Epithelial cell of esophagus (primary cell): ENCODE results near the gene C22orf42.

Experiments
- DNase-seq: peaks from one replicate; pipeline ENCODE4 v3.0.0; 2010; ENCODE audit warnings: low read depth
- H3K4me3 ChIP-seq: 2 replicates; pipeline ENCODE4 v1.5.1; 2011; ENCODE audit warnings: mild to moderate bottlenecking, low read length, control low read depth
- CTCF ChIP-seq: IDR thresholded peaks from 2 replicates; pipeline ENCODE4 v1.5.1; 2011; ENCODE audit warnings: low read depth, mild to moderate bottlenecking, low read length, control low read depth, inconsistent platforms; ENCODE audit not compliant: insufficient read depth; ENCODE audit errors: missing control alignments

The C22orf42 gene

GRCh38 chr22:32130464-32130863 is 28.6 kb downstream of the C22orf42 start:
- DNase-seq: no peak
- TF ChIP-seq CTCF: no peak
- H3K4me3 ChIP-seq: no peak overlapping the region

- no peak overlapping the region for H3K4me3 ChIP-seq
- no peak for DNase-seq
- no peak for TF ChIP-seq CTCF
Observed at GRCh38 chr22:32127904-32128303, 31.2 kb downstream of the C22orf42 start.

- peak; percentile 20 for TF ChIP-seq CTCF
- no peak overlapping the region for H3K4me3 ChIP-seq
- DNase-seq: no peak
Observed at GRCh38 chr22:32123657-32124056, 35.4 kb downstream of the C22orf42 start.

- no peak for TF ChIP-seq CTCF
- DNase-seq: no peak
Observed at GRCh38 chr22:32122899-32123298, 36.2 kb downstream of the C22orf42 start.

GRCh38 chr22:32120603-32121002 is 38.5 kb downstream of the C22orf42 start:
- no peak for TF ChIP-seq CTCF
- H3K4me3 ChIP-seq: no peak overlapping the region
- no peak for DNase-seq

More at GRCh38 chr22:32122899-32123298, 36.2 kb downstream of the C22orf42 start:
- H3K4me3 ChIP-seq: no peak overlapping the region

GRCh38 chr22:32119568-32120235 is 39.4 kb downstream of the C22orf42 start:
- no peak overlapping the region for H3K4me3 ChIP-seq
- no peak for TF ChIP-seq CTCF
- DNase-seq: no peak

- no peak for DNase-seq
- H3K4me3 ChIP-seq: no peak overlapping the region
- no peak for TF ChIP-seq CTCF
Observed at GRCh38 chr22:32112380-32112779, 46.7 kb downstream of the C22orf42 start.
